K562 (cell line): Measurements from ENCODE around the gene LRRC10. TPM values are rescaled to one million over a fixed set of nuclear protein-coding genes. Genes with fewer than 3 reads are reported as not detected.

Experiments used
- MAFF ChIP-seq: IDR thresholded peaks from 2 replicates; pipeline ENCODE4 v1.6.1; 2012; ENCODE audit warnings: low read length, improper control_type of control experiment
- MTA2 ChIP-seq: fragments of 450-650 bp; IDR thresholded peaks from 2 replicates; pipeline ENCODE4 v1.6.1; 2016; ENCODE audit warnings: low read depth
- PHB2 ChIP-seq: fragments of 450-650 bp; IDR thresholded peaks from 2 replicates; pipeline ENCODE4 v1.6.1; 2017; ENCODE audit warnings: low read depth
- RCOR1 ChIP-seq, 2 experiments: IDR thresholded peaks; 2 replicates each; pipeline ENCODE4 v1.6.1; 2012; ENCODE audit warnings: low read depth in 2 of 2, low read length in 2 of 2, borderline replicate concordance in 1 of 2, improper control_type of control experiment in 1 of 2
- ZNF184 ChIP-seq: sonication (generic); formaldehyde crosslinking; IDR thresholded peaks from 2 replicates; pipeline ENCODE4 v1.5.0; 2020; ENCODE audit warnings: missing genetic modification reagents
- ZSCAN32 ChIP-seq: fragments of 450-650 bp; formaldehyde crosslinking; IDR thresholded peaks from 2 replicates; pipeline ENCODE4 v1.4.0; 2020; ENCODE audit warnings: mild to moderate bottlenecking, moderate library complexity
- polyA plus RNA-seq, 8 experiments: library from polyadenylated mRNA; depleted of rRNA in 4 of 8; stranded (reverse) in 5 of 8; unstranded in 3 of 8; fragments of >200 nt; fragmentation: Nextera tagmentation in 2 of 8; fragmentation: Illumina TruSeq in 1 of 8; extraction: Ambion mirVana in 2 of 8; extraction: Trizol in 1 of 8; gene quantifications; 2 replicates each; pipeline versions ENCODE4 v1.2.1 to v1.2.3, GENCODE V29; 2011 to 2014; ENCODE audit warnings: inconsistent platforms in 1 of 8, missing spikeins in 1 of 8
- total RNA-seq, 7 experiments: library from RNA; depleted of rRNA in 6 of 7; stranded (reverse); fragments of >200 nt in 6 of 7; fragmentation: Illumina TruSeq in 2 of 7; extraction: Trizol in 2 of 7; gene quantifications; 2 replicates each; pipeline versions ENCODE4 v1.2.1 to v1.2.3, GENCODE V29; 2011 to 2021; ENCODE audit warnings: low replicate concordance in 1 of 7
- TF ChIP-seq, protein P1 (sequence below), 2 experiments: fragments of 450-650 bp in 1 of 2; sonication (generic) in 1 of 2; formaldehyde crosslinking in 1 of 2; IDR thresholded peaks; 2 replicates each; pipeline versions ENCODE4 v1.7.1 to v1.9.0; 2016 to 2022; ENCODE audit warnings: inconsistent platforms in 1 of 2, mild to moderate bottlenecking in 1 of 2, missing genetic modification reagents in 1 of 2
- TF ChIP-seq, protein P2 (sequence below): IDR thresholded peaks from 2 replicates; pipeline ENCODE4 v1.6.1; 2011; ENCODE audit warnings: borderline replicate concordance, low read depth, mild to moderate bottlenecking, moderate library complexity, low read length; ENCODE audit not compliant: insufficient read depth, poor library complexity, severe bottlenecking
- TF ChIP-seq, protein P3 (sequence below): sonication (generic); formaldehyde crosslinking; IDR thresholded peaks from 2 replicates; pipeline ENCODE4 v1.8.0; 2023; ENCODE audit warnings: missing genetic modification reagents, mild to moderate bottlenecking, borderline replicate concordance

Gene LRRC10
- total and polyA plus RNA-seq, 9 of the 15 experiments (the other 6 are each of a cell fraction or from before 2014, with no cell fraction given): 0.09 TPM; not detected in 8

DNA sequence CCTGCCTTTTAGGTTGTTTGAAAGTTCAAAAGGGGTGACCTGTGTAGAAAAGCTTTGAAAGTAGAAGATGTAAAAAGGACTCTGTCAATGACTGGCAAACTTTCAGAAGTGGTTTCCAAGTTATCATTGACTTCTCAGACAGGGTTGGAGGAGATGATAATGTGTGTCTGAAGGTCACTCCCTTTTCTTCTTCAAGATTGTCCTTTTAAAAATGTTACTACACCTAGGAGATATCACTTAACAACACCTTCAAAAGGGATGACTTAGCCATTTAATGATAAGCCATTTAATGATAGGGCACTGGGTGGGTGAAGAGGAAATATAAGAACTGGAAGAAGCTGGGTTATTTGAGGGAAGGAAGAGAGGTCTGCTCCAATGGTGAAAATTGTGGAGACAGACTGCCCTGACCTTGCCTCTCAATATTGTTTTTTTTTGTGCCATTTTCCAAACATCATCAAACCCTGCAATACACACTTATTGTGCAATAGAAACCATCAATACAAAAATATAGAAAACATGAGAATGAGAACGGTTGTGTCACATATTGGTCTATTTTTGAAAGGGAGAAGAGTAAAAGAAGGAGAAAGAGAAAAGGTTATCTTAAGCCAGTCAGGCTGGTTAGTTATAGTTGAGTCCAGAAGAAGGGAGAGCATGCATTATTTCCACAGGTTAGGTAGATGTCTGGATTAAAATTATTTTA lies 49.6 kb upstream of the LRRC10 start (continued):
- TF ChIP-seq ZSCAN32 (CRISPR knock-in tag): no peak
- peak; percentile 73 for TF ChIP-seq MAFF
- TF ChIP-seq ZNF184 (CRISPR knock-in tag): no peak
- peak; percentile 85 for TF ChIP-seq MTA2
- TF ChIP-seq, protein P1, sequence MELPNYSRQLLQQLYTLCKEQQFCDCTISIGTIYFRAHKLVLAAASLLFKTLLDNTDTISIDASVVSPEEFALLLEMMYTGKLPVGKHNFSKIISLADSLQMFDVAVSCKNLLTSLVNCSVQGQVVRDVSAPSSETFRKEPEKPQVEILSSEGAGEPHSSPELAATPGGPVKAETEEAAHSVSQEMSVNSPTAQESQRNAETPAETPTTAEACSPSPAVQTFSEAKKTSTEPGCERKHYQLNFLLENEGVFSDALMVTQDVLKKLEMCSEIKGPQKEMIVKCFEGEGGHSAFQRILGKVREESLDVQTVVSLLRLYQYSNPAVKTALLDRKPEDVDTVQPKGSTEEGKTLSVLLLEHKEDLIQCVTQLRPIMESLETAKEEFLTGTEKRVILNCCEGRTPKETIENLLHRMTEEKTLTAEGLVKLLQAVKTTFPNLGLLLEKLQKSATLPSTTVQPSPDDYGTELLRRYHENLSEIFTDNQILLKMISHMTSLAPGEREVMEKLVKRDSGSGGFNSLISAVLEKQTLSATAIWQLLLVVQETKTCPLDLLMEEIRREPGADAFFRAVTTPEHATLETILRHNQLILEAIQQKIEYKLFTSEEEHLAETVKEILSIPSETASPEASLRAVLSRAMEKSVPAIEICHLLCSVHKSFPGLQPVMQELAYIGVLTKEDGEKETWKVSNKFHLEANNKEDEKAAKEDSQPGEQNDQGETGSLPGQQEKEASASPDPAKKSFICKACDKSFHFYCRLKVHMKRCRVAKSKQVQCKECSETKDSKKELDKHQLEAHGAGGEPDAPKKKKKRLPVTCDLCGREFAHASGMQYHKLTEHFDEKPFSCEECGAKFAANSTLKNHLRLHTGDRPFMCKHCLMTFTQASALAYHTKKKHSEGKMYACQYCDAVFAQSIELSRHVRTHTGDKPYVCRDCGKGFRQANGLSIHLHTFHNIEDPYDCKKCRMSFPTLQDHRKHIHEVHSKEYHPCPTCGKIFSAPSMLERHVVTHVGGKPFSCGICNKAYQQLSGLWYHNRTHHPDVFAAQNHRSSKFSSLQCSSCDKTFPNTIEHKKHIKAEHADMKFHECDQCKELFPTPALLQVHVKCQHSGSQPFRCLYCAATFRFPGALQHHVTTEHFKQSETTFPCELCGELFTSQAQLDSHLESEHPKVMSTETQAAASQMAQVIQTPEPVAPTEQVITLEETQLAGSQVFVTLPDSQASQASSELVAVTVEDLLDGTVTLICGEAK (IDR thresholded peaks at IDR 0.05): no peak
- TF ChIP-seq, protein P1 (CRISPR knock-in tag; IDR thresholded peaks at IDR 0.05): no peak
- TF ChIP-seq RCOR1 (IDR thresholded peaks at IDR 0.05; ENCODE audit: borderline replicate concordance in 1 of 2, low read depth in 2 of 2, low read length in 2 of 2): peak in 1 of 2 experiments; percentile 78; a peak in 2 of 4 replicates
- TF ChIP-seq PHB2: peak; percentile 62; the same call in 1 of the 2 replicates
- TF ChIP-seq, protein P2, sequence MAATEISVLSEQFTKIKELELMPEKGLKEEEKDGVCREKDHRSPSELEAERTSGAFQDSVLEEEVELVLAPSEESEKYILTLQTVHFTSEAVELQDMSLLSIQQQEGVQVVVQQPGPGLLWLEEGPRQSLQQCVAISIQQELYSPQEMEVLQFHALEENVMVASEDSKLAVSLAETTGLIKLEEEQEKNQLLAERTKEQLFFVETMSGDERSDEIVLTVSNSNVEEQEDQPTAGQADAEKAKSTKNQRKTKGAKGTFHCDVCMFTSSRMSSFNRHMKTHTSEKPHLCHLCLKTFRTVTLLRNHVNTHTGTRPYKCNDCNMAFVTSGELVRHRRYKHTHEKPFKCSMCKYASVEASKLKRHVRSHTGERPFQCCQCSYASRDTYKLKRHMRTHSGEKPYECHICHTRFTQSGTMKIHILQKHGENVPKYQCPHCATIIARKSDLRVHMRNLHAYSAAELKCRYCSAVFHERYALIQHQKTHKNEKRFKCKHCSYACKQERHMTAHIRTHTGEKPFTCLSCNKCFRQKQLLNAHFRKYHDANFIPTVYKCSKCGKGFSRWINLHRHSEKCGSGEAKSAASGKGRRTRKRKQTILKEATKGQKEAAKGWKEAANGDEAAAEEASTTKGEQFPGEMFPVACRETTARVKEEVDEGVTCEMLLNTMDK: no peak
- TF ChIP-seq, protein P3, sequence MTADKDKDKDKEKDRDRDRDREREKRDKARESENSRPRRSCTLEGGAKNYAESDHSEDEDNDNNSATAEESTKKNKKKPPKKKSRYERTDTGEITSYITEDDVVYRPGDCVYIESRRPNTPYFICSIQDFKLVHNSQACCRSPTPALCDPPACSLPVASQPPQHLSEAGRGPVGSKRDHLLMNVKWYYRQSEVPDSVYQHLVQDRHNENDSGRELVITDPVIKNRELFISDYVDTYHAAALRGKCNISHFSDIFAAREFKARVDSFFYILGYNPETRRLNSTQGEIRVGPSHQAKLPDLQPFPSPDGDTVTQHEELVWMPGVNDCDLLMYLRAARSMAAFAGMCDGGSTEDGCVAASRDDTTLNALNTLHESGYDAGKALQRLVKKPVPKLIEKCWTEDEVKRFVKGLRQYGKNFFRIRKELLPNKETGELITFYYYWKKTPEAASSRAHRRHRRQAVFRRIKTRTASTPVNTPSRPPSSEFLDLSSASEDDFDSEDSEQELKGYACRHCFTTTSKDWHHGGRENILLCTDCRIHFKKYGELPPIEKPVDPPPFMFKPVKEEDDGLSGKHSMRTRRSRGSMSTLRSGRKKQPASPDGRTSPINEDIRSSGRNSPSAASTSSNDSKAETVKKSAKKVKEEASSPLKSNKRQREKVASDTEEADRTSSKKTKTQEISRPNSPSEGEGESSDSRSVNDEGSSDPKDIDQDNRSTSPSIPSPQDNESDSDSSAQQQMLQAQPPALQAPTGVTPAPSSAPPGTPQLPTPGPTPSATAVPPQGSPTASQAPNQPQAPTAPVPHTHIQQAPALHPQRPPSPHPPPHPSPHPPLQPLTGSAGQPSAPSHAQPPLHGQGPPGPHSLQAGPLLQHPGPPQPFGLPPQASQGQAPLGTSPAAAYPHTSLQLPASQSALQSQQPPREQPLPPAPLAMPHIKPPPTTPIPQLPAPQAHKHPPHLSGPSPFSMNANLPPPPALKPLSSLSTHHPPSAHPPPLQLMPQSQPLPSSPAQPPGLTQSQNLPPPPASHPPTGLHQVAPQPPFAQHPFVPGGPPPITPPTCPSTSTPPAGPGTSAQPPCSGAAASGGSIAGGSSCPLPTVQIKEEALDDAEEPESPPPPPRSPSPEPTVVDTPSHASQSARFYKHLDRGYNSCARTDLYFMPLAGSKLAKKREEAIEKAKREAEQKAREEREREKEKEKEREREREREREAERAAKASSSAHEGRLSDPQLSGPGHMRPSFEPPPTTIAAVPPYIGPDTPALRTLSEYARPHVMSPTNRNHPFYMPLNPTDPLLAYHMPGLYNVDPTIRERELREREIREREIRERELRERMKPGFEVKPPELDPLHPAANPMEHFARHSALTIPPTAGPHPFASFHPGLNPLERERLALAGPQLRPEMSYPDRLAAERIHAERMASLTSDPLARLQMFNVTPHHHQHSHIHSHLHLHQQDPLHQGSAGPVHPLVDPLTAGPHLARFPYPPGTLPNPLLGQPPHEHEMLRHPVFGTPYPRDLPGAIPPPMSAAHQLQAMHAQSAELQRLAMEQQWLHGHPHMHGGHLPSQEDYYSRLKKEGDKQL: no peak
